ENCODE measurements around the gene BDKRB2. TPM values are rescaled to one million over a fixed set of nuclear protein-coding genes. Genes with fewer than 3 reads are reported as not detected.

Gene BDKRB2
- total and polyA plus RNA-seq, 2 of the 8 experiments (the other 6 are each of a cell fraction or from before 2014, with no cell fraction given): 0.13 to 0.21 TPM

DNA sequence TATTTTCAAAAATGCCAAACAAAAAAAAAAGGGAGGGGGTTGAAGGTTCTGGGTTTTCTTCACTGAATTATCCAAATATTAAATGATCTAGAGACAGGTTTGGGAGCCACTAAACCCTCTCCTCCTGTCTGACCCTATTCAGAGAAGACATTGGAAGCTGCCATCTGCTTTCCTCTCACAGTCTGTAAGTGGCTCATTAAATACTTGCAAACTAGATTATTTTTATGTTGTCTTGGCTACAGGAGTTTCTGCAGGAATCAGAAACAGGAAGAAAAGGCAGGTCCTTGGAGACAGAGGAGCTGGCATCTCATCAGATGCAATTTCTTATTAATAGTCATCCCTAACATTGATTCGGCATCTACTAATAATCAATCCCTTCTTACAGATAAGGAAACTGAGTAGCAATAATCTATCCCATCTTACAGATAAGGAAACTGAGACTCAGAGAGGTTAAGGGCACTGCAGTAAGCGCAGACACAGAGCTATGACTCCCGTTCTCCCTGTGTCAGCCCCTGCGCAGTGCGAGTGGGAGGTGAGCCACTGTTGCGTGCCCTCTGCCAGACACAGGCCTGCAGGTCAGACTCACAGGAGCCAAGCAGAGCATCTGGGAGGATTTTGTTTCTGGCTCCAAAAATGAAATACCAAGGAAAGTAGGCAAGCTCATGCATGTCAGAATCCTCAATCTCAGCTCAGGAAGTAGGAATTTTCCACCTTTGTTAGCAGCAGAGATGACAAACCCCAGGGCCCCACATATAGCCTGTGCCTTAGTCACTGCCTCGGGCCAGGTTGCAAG lies 11.0 kb downstream of the BDKRB2 start:
- Histone ChIP-seq H4K8ac (ENCODE audit: extremely low read depth, insufficient read depth, low read length) (no peak overlapping the region), H3K79me1 (ENCODE audit: low read depth, low read length) (no peaks in the 10 kb centered on the region), H3K36me3 (ENCODE audit: control insufficient read depth in 2 of 4, insufficient read depth in 4 of 4, low read length in 3 of 4) (no peaks in the 10 kb centered on the region), H3K14ac (ENCODE audit: insufficient read length) (no peak overlapping the region), H3K9ac (replicated peaks in 1 of 4; ENCODE audit: extremely low read depth in 1 of 4, low read depth in 3 of 4, low read length in 3 of 4) (no peak overlapping the region), H3K56ac (replicated peaks; ENCODE audit: insufficient read length, low read depth, low read length) (no peak overlapping the region), H4K91ac (replicated peaks; ENCODE audit: insufficient read length, low read length) (no peak overlapping the region), H2BK120ac (replicated peaks; ENCODE audit: low read depth, low read length) (no peak overlapping the region), H3K4me1 (replicated peaks in 1 of 4; ENCODE audit: control insufficient read depth in 3 of 4, insufficient read depth in 4 of 4, low read length in 3 of 4) (no peaks in the 10 kb centered on the region), H2BK12ac (ENCODE audit: low read depth, low read length) (no peak overlapping the region), H4K5ac (ENCODE audit: insufficient read length, low read depth, low read length) (no peak overlapping the region), H3K9me3 (ENCODE audit: insufficient read depth in 2 of 2, low read depth in 1 of 2, low read length in 1 of 2) (no peaks in the 10 kb centered on the region; a peak in 1 of 4 replicates), H3K4me2 (ENCODE audit: insufficient read depth in 1 of 2, low read depth in 2 of 2, low read length in 2 of 2) (no peak overlapping the region), H3K23ac (ENCODE audit: insufficient read length) (no peak overlapping the region), H3K79me2 (ENCODE audit: control insufficient read depth in 1 of 2, insufficient read depth in 2 of 2, low read length in 2 of 2) (no peaks in the 10 kb centered on the region), H3K4me3 (ENCODE audit: extremely low read depth in 1 of 4, insufficient read depth in 2 of 4, low read depth in 3 of 4, low read length in 4 of 4) (no peak overlapping the region), H3K27ac (ENCODE audit: low read depth, low read length) (no peak overlapping the region), H2BK5ac (ENCODE audit: low read depth, low read length) (no peak overlapping the region), H3K27me3 (replicated peaks in 1 of 4; ENCODE audit: control insufficient read depth in 3 of 4, extremely low read depth in 1 of 4, insufficient read depth in 3 of 4, low read length in 3 of 4) (no peaks in the 10 kb centered on the region), H3K4ac (replicated peaks; ENCODE audit: insufficient read length, low read depth, low read length) (no peak overlapping the region), H3K18ac (ENCODE audit: extremely low read depth, low read length) (no peak overlapping the region), H2AFZ (ENCODE audit: low read length) (no peak overlapping the region), H2BK15ac (ENCODE audit: low read length) (no peak overlapping the region), H3K23me2 (ENCODE audit: low read depth, low read length) (no peaks in the 10 kb centered on the region), H4K20me1 (replicated peaks in 1 of 2; ENCODE audit: control insufficient read depth in 1 of 2, insufficient read depth in 2 of 2, low read length in 2 of 2) (peaks cover 0 to 2% of the 10 kb centered on the region in 2 experiments), H2BK20ac (ENCODE audit: low read length) (no peak overlapping the region), H2AK5ac (ENCODE audit: low read depth, low read length) (no peak overlapping the region)
- CTCF ChIA-PET (ENCODE audit: partially characterized antibody): interaction anchor here (0.6 to 1.2 kb wide), 3 partner anchors 10 to 1023 kb away, joined by 3 to 9 read pairs (median 4); no protein-coding TSS in a partner anchor
- 95% methylated on average over 7 of the region's 7 CpGs; no CpG with 5 or more reads in 1 of the 2 experiments for WGBS, 2 experiments (ENCODE audit: extremely low coverage in 1 of 2, insufficient coverage in 1 of 2, insufficient read length in 1 of 2, insufficient replicate concordance in 2 of 2, low coverage in 1 of 2, low lambda C conversion rate in 2 of 2, missing lambda C conversion rate in 1 of 2)
- POLR2A ChIA-PET (ENCODE audit: partially characterized antibody): no interaction called here
- no peak for TF ChIP-seq ASH2L (IDR thresholded peaks at IDR 0.05; ENCODE audit: low read length)
- TF ChIP-seq PHF8 (conservative IDR thresholded peaks at IDR 0.05; ENCODE audit: low read depth, low read length): no peak
- no peak for TF ChIP-seq KDM5A (IDR thresholded peaks at IDR 0.05; ENCODE audit: low read length)
- TF ChIP-seq TAF1 (IDR thresholded peaks at IDR 0.05; ENCODE audit: low read depth, low read length): no peak
- no peak for TF ChIP-seq JUN (IDR thresholded peaks at IDR 0.05; ENCODE audit: low read depth, low read length)
- no peak for TF ChIP-seq SAP30 (IDR thresholded peaks at IDR 0.05; ENCODE audit: insufficient read depth, insufficient replicate concordance, low read length)
- DNase-seq (ENCODE audit: low read depth in 1 of 2, low spot score in 2 of 2) (no peak), FAIRE-seq (no peak)

All from H1 (cell line).